Brain microvascular endothelial cell (primary cell): Measurements from ENCODE around the gene HAPLN3.

Experiments
- DNase-seq: peaks from one replicate; pipeline ENCODE4 v3.0.0-alpha.2; 2020
- H3K27ac ChIP-seq: fragments of 250-450 bp; sonication (Bioruptor Pico); 2 replicates; pipeline ENCODE4 v1.5.1; 2020; ENCODE audit warnings: mild to moderate bottlenecking, moderate library complexity
- H3K27me3 ChIP-seq: fragments of 250-450 bp; sonication (Bioruptor Pico); replicated peaks from 2 replicates; pipeline ENCODE4 v1.5.1; 2020; ENCODE audit warnings: mild to moderate bottlenecking
- H3K36me3 ChIP-seq: fragments of 250-450 bp; sonication (Bioruptor Pico); replicated peaks from 2 replicates; pipeline ENCODE4 v1.5.1; 2020; ENCODE audit warnings: mild to moderate bottlenecking
- H3K4me3 ChIP-seq: 2 replicates; pipeline ENCODE4 v1.5.1; 2011; ENCODE audit warnings: low read depth, mild to moderate bottlenecking, control low read depth, low read length, moderate library complexity
- CTCF ChIP-seq: IDR thresholded peaks from 2 replicates; pipeline ENCODE4 v1.5.1; 2011; ENCODE audit warnings: low read depth, mild to moderate bottlenecking, moderate library complexity, low read length, control low read depth, inconsistent platforms; ENCODE audit errors: missing control alignments
- in situ Hi-C: cut with HindIII; loops from 2 replicates; pipeline ENCODE4 v1.10.0; 2017; ENCODE audit warnings: low sequenced_read_pairs, low pct_ligation_motif_present

The HAPLN3 gene

GRCh38 chr15:88912500-88912921, 17.2 kb upstream of the HAPLN3 start:
- Histone ChIP-seq H3K4me3 (peak overlapping the region; percentile 76), H3K36me3 (peaks cover 14% of the 10 kb centered on the region), H3K27ac (peak overlapping the region; percentile 66), H3K27me3 (no peaks in the 10 kb centered on the region)
- in situ Hi-C loops = loop anchor here (25.0 kb wide), 1 partner anchor 100 kb away; no protein-coding TSS in a partner anchor
- TF ChIP-seq CTCF = no peak
- DNase-seq = no peak

GRCh38 chr15:88911766-88912118, 16.4 kb upstream of the HAPLN3 start:
- in situ Hi-C loops = loop anchor here (25.0 kb wide), 1 partner anchor 101 kb away; no protein-coding TSS in a partner anchor
- Histone ChIP-seq H3K4me3 (peak overlapping the region; percentile 76), H3K27ac (no peak overlapping the region), H3K36me3 (peaks cover 16% of the 10 kb centered on the region), H3K27me3 (no peaks in the 10 kb centered on the region)
- no peak for TF ChIP-seq CTCF
- no peak for DNase-seq

- in situ Hi-C loops = loop anchor here (25.0 kb wide), 1 partner anchor 102 kb away; no protein-coding TSS in a partner anchor
- peaks cover 28% of the 10 kb centered on the region for H3K36me3 ChIP-seq
- no peak for TF ChIP-seq CTCF
- no peak overlapping the region for H3K4me3 ChIP-seq
- DNase-seq = no peak
- no peaks in the 10 kb centered on the region for H3K27me3 ChIP-seq
- no peak overlapping the region for H3K27ac ChIP-seq
These were observed 14.8 kb upstream of the HAPLN3 start for GRCh38 chr15:88909956-88910831.

- H3K36me3 ChIP-seq = peaks cover 32% of the 10 kb centered on the region
These were observed 13.6 kb upstream of the HAPLN3 start for GRCh38 chr15:88908697-88909621.

GRCh38 chr15:88908123-88908522, 12.8 kb upstream of the HAPLN3 start:
- H3K4me3 ChIP-seq = no peak overlapping the region
- H3K27me3 ChIP-seq = no peaks in the 10 kb centered on the region
- in situ Hi-C loops = loop anchor here (25.0 kb wide), 1 partner anchor 104 kb away; no protein-coding TSS in a partner anchor
- no peak overlapping the region for H3K27ac ChIP-seq
- DNase-seq = no peak
- peaks cover 34% of the 10 kb centered on the region for H3K36me3 ChIP-seq
- TF ChIP-seq CTCF = no peak

More at GRCh38 chr15:88908697-88909621, 13.6 kb upstream of the HAPLN3 start:
- H3K27me3 ChIP-seq = no peaks in the 10 kb centered on the region
- TF ChIP-seq CTCF = no peak
- no peak overlapping the region for H3K4me3 ChIP-seq
- no peak overlapping the region for H3K27ac ChIP-seq
- DNase-seq = no peak
- in situ Hi-C loops = loop anchor here (25.0 kb wide), 1 partner anchor 103 kb away; no protein-coding TSS in a partner anchor
